GM10266 (cell line): ENCODE results near the gene JAKMIP2.

Experiments used
- DNase-seq: peaks from one replicate; pipeline ENCODE4 v3.0.0; 2012; ENCODE audit errors: extremely low spot score
- CTCF ChIP-seq: IDR thresholded peaks from 2 replicates; pipeline ENCODE4 v1.5.1; 2012; ENCODE audit warnings: mild to moderate bottlenecking, low read depth; ENCODE audit not compliant: control insufficient read depth, insufficient read depth; ENCODE audit errors: missing control alignments

The JAKMIP2 gene

GRCh38 chr5:147743012-147743411, 39.5 kb downstream of the JAKMIP2 start:
- no peak for TF ChIP-seq CTCF
- no peak for DNase-seq

GRCh38 chr5:147742151-147742550, 40.4 kb downstream of the JAKMIP2 start:
- no peak for DNase-seq
- no peak for TF ChIP-seq CTCF

DNA sequence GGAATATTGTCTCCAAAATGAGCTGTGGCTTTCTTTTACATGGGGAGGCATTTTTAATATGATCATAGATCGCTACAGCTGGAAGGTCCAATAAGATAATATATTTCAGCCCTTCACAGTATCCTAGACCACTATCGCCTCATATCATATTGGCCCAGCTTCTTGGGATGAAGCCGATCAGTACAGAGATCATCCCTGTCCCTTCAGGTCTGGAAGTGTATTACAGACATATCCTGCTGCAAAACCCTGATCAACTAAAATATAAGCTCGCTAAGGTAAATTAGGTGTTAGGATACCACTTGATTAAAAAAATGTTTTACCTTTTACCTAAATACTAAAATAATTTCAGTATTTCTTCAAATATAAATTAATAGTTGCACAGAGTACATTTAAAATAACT, 41.7 kb downstream of the JAKMIP2 start:
- TF ChIP-seq CTCF: no peak
- DNase-seq: no peak

DNA sequence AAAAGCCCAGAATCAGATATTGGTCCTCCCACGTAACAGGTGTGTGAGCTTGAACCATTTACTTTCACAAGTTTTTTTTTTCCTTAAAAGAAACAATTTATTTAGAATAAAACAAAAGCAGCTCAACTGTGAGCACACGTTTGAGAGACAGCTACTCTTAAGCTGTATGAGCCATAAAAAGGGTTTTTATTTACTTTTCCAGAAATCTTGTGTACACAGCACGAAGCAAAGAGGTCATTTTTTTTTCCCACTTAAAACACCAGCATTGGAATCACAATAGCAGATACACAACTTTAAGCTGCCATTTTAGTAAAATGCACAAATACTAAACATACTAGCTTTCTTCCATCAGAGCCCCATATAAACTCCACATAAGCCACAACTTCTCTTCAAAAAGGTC, 44.6 kb downstream of the JAKMIP2 start:
- no peak for DNase-seq

DNA sequence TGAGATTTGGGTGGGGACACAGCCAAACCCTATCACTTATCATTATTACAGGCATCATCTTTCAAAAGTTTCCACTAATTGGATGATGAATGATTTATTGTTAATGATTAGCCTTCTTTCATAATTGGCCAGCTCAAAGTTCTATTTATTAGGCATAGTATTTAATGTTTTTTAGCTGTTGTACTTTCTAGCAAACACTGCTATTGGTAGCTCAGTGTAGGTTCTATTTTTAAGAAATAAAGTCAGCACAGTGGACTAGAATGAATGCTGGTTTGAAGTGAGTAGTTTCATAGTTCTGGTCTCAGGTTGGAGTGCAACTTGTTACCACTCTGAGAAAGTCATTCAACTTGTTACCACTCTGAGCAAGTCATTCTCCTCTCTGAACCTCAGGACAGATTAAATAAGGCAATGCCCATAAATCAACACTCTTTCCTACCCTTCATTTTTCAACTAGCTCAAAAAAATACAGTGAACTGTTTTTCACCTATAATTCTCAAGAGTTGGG, 46.9 kb downstream of the JAKMIP2 start:
- TF ChIP-seq CTCF: no peak
- no peak for DNase-seq

More for the DNA sequence above, 44.6 kb downstream of the JAKMIP2 start:
- TF ChIP-seq CTCF: no peak

DNA sequence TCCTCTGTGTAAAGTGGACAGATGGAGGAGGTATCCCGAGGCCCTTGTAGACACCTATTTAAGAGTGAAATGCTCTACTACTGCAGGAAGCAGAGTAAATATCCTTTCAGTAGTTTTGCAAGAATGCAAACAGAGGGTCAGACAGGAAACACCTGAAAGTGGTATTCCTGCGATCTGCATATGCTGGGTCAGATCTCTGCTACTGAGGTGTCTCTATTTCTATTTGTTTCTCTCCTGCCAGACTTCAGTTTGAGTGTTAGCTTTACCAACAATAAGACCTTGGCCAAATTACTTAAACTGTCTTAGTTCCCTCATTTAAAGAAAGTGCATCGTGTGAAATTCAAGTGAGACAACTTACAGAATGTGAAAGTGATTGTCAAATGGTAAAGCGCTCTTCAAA, 47.6 kb downstream of the JAKMIP2 start:
- TF ChIP-seq CTCF: no peak
- DNase-seq: no peak

DNA sequence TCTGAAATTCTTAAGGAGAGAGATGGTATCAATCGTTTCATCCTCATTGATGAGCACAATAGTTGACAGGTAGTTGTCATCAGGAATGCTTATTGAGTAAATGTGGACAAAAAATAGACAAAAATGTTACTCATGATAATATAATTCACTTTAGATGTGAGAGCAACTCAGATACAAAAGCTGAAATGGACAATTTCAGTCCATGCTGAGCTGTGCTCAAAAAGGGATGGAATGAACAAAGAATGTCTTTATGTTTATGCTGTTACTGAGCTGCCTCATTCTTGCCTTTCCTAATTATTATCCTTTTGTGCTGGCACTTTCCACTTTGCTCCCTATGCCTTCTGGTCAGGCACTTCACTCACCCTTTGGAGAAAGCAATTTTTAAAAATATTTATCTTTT, 49.5 kb downstream of the JAKMIP2 start:
- DNase-seq: no peak
- no peak for TF ChIP-seq CTCF
